GM12864 (cell line): ENCODE data around the gene LINC00305.

ENCODE experiments used
- DNase-seq: peaks from one replicate; pipeline ENCODE4 v3.0.0-alpha.2; 2011; ENCODE audit warnings: low read depth
- H3K4me3 ChIP-seq: 2 replicates; pipeline ENCODE4 v1.5.1; 2011; ENCODE audit warnings: mild to moderate bottlenecking, low read depth, low read length, control low read depth
- CTCF ChIP-seq: IDR thresholded peaks from 2 replicates; pipeline ENCODE4 v1.5.1; 2011; ENCODE audit warnings: low read depth, mild to moderate bottlenecking, moderate library complexity, low read length, control low read depth, inconsistent platforms; ENCODE audit errors: missing control alignments

LINC00305 gene

GRCh38 chr18:64142904-64143303, 6.0 kb downstream of the LINC00305 start:
- no peak overlapping the region for H3K4me3 ChIP-seq
- DNase-seq: no peak
- TF ChIP-seq CTCF: no peak

DNA sequence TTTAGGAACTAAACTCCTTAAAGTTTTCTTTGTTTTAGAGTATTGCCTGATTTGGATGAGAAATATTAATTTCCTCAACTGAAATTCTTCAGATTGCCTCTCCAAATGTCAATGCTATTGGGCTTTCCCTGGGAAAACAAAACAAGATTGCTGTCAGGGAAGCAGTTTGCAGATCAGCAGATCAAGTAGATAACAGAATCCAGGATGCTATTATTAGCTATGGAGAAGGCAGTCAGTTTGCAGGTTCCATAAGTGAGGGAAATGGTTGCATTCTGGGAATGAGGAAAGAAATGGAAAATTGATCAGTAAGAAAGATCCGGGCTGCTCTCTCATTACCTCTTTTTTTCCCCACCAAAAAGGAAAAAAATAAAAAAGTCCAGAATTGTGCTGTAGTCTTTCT, 11.0 kb downstream of the LINC00305 start:
- no peak for DNase-seq
- TF ChIP-seq CTCF: no peak
- no peak overlapping the region for H3K4me3 ChIP-seq

GRCh38 chr18:64134044-64134747, 14.7 kb downstream of the LINC00305 start:
- TF ChIP-seq CTCF: no peak
- H3K4me3 ChIP-seq: no peak overlapping the region
- no peak for DNase-seq

DNA sequence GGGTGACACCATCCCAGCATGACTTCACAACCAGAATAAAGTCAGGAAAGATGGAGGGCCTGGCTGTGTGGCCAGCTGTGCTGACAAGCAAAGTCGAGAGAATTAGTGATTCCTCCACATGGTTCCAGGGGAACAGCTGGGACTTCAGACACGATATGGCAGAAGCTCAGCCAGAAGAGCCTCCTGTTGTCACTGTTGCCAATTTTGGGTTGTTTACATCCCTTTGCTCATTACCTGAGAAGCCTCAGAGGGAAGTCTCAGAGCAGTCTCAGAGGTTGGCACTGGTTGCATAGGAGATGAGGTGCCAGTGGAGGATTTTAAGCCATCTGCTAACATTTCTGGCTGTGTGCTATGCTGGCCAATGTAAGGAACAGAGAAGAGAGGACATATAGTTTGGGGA, 16.0 kb downstream of the LINC00305 start:
- H3K4me3 ChIP-seq: no peak overlapping the region
- TF ChIP-seq CTCF: no peak
- no peak for DNase-seq

DNA sequence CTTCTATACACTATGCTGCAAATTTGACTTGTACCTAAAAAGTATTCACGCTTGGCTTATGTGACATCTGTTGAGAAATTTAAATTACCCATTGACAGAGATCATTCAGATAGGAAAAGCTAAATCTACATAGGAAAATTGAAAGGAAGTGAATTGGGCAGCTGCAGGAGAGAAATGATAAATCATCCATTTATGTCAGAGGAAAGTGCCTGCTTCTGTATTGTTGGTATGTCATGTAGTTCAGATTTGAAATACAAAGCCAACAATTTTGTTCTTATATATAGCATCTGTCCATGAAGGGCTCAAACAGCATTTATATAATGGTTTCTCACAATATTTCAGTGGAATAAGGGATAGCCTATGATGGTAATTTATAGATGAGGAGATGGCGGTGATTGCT, 17.6 kb downstream of the LINC00305 start:
- no peak overlapping the region for H3K4me3 ChIP-seq
- DNase-seq: no peak
- TF ChIP-seq CTCF: no peak

- no peak for TF ChIP-seq CTCF
- no peak for DNase-seq
Observed at GRCh38 chr18:64127172-64127571, 21.7 kb downstream of the LINC00305 start.

GRCh38 chr18:64119916-64120315, 29.0 kb downstream of the LINC00305 start:
- DNase-seq: no peak
- peak; percentile 13 for TF ChIP-seq CTCF
- H3K4me3 ChIP-seq: no peak overlapping the region

More at GRCh38 chr18:64127172-64127571, 21.7 kb downstream of the LINC00305 start:
- H3K4me3 ChIP-seq: no peak overlapping the region
